Astrocyte (in vitro differentiated cells and primary cell): ENCODE measurements around the gene GRM4.

Experiments used
- EZH2 ChIP-seq: IDR thresholded peaks from 2 replicates; pipeline ENCODE4 v1.6.1; 2012; ENCODE audit warnings: mild to moderate bottlenecking, low read length, inconsistent platforms; ENCODE audit not compliant: insufficient read depth
- TF ChIP-seq, protein P1 (sequence below): IDR thresholded peaks from 2 replicates; pipeline ENCODE4 v1.5.1; 2011; ENCODE audit warnings: low read depth, mild to moderate bottlenecking, inconsistent platforms, low read length, moderate library complexity; ENCODE audit not compliant: insufficient read depth

DNA sequence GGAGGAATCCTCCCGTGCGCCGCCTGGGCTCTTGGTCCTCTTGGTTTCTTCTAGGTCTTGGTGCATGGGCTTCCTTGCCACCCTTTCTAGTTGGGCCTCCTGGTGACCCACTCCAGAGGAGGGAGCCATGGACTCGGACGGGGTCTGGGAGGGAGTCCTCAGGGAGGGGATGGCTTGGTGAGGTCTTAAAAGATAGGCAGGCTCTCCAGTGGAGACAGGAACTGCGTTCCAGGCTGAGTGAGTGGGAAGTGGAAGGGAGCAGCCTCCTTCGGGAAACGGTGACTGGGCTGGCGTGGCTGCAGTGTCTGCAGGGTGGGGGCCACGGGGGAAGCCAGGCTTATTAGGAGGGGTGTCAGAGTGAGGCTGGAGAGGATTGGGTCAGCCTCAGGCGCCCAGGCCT, 152.8 kb downstream of the GRM4 start:
- TF ChIP-seq, protein P1, sequence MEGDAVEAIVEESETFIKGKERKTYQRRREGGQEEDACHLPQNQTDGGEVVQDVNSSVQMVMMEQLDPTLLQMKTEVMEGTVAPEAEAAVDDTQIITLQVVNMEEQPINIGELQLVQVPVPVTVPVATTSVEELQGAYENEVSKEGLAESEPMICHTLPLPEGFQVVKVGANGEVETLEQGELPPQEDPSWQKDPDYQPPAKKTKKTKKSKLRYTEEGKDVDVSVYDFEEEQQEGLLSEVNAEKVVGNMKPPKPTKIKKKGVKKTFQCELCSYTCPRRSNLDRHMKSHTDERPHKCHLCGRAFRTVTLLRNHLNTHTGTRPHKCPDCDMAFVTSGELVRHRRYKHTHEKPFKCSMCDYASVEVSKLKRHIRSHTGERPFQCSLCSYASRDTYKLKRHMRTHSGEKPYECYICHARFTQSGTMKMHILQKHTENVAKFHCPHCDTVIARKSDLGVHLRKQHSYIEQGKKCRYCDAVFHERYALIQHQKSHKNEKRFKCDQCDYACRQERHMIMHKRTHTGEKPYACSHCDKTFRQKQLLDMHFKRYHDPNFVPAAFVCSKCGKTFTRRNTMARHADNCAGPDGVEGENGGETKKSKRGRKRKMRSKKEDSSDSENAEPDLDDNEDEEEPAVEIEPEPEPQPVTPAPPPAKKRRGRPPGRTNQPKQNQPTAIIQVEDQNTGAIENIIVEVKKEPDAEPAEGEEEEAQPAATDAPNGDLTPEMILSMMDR: no peak
- TF ChIP-seq EZH2: no peak
